ENCODE results near the gene UPK1A.
"Not testable (repeated sequence)": the region's sequence is repeated elsewhere in the genome, so short reads cannot be mapped to it uniquely, and the experiment has no call there.

UPK1A gene

DNA sequence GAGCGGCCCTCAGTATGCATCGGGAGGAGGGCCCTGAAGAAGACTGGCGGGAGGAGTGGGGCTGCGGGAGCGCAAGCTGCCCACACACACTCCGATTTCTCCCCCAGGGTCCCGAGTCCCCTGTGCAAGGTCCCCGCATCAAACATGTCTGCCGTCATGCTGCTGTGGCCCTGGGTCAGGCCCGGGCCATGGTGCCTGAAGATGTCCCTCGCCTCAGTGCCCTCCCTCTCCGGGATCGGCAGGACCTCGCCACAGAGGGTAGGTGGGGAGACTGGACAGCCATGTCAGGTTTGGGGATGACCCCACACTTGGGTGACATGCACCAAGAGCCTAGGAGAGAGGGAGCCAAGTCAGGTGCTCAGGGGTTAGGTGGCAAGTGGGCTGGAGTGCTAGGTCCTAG, 56.1 kb downstream of the UPK1A start:
- no peak overlapping the region for H2AFZ ChIP-seq (ENCODE audit: insufficient read depth, low read length, poor library complexity)
- no peak overlapping the region for H4K91ac ChIP-seq (ENCODE audit: low read depth, low read length)
- H3K18ac ChIP-seq (ENCODE audit: low read length), result no peak overlapping the region
- H3K4me2 ChIP-seq (ENCODE audit: low read length), result no peak overlapping the region
- H2BK5ac ChIP-seq (ENCODE audit: low read depth, low read length, poor library complexity), result no peak overlapping the region
- no CpG with 5 or more reads among the region's 14 CpGs for WGBS (ENCODE audit: extremely low coverage, insufficient coverage, insufficient read length)
- H3K27me3 ChIP-seq (ENCODE audit: insufficient read depth, low read length), result no peaks in the 10 kb centered on the region
- H3K23ac ChIP-seq (ENCODE audit: low read length), result no peak overlapping the region
- H4K12ac ChIP-seq (ENCODE audit: low read depth, low read length), result no peak overlapping the region
- H3K4ac ChIP-seq (ENCODE audit: low read depth, low read length), result no peak overlapping the region
- no peak overlapping the region for H2BK12ac ChIP-seq (ENCODE audit: low read length)
- no peak overlapping the region for H4K8ac ChIP-seq (ENCODE audit: low read depth, low read length)
- no peak overlapping the region for H2BK120ac ChIP-seq (ENCODE audit: insufficient read depth, low read length, poor library complexity)
- H3K14ac ChIP-seq (ENCODE audit: low read length), result no peak overlapping the region
- no peak overlapping the region for H2AK5ac ChIP-seq (ENCODE audit: low read length)
- H3K9ac ChIP-seq (ENCODE audit: low read length), result no peak overlapping the region
- H3K79me2 ChIP-seq (ENCODE audit: control insufficient read depth, insufficient read depth, low read length, poor library complexity), result peaks cover 10% of the 10 kb centered on the region
- peaks cover 72 to 73% of the 10 kb centered on the region in 2 experiments for H3K36me3 ChIP-seq (ENCODE audit: control insufficient read depth in 1 of 2, insufficient read depth in 2 of 2, low read length in 2 of 2)
- H3K79me1 ChIP-seq (ENCODE audit: low read length), result no peaks in the 10 kb centered on the region
- H3K4me3 ChIP-seq (ENCODE audit: low read depth, low read length), result no peak overlapping the region
- H3K27ac ChIP-seq (ENCODE audit: low read depth, low read length), result no peak overlapping the region
- H3K9me3 ChIP-seq (ENCODE audit: insufficient read depth, low read depth, low read length), result no peaks in the 10 kb centered on the region
- H3K4me1 ChIP-seq (ENCODE audit: control insufficient read depth in 1 of 2, insufficient read depth in 2 of 2, low read length in 2 of 2), result peaks cover 0 to 7% of the 10 kb centered on the region in 2 experiments
- DNase-seq, result no peak

DNA sequence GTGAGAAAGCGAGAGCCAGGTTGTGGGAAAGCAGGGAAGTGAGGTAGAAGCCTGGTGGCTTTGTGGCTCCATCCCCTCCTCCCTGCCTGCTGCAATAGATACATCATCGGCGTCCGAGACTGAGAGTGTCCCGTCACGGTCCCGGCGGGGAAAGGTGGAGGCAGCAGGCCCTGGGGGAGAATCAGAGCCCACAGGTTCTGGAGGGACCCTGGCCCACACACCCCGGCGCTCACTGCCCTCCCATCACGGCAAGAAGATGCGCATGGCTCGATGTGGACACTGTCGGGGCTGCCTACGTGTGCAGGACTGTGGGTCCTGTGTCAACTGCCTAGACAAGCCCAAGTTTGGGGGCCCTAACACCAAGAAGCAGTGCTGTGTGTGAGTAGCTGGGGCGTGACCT, 56.6 kb downstream of the UPK1A start:
- H3K9ac ChIP-seq (ENCODE audit: low read length), result no peak overlapping the region
- no peaks in the 10 kb centered on the region for H3K27me3 ChIP-seq (ENCODE audit: insufficient read depth, low read length)
- no peak for DNase-seq
- H3K4me1 ChIP-seq (ENCODE audit: control insufficient read depth in 1 of 2, insufficient read depth in 2 of 2, low read length in 2 of 2), result peaks cover 0 to 7% of the 10 kb centered on the region in 2 experiments
- H2AFZ ChIP-seq (ENCODE audit: insufficient read depth, low read length, poor library complexity), result no peak overlapping the region
- H3K9me3 ChIP-seq (ENCODE audit: insufficient read depth, low read depth, low read length), result no peaks in the 10 kb centered on the region
- H3K4me2 ChIP-seq (ENCODE audit: low read length), result no peak overlapping the region
- no peak overlapping the region for H2BK120ac ChIP-seq (ENCODE audit: insufficient read depth, low read length, poor library complexity)
- H3K79me1 ChIP-seq (ENCODE audit: low read length), result no peaks in the 10 kb centered on the region
- no peak overlapping the region for H4K91ac ChIP-seq (ENCODE audit: low read depth, low read length)
- H2AK5ac ChIP-seq (ENCODE audit: low read length), result no peak overlapping the region
- no peak overlapping the region for H4K12ac ChIP-seq (ENCODE audit: low read depth, low read length)
- no peak overlapping the region for H3K4me3 ChIP-seq (ENCODE audit: low read depth, low read length)
- H3K79me2 ChIP-seq (ENCODE audit: control insufficient read depth, insufficient read depth, low read length, poor library complexity), result peaks cover 10% of the 10 kb centered on the region
- H4K8ac ChIP-seq (ENCODE audit: low read depth, low read length), result no peak overlapping the region
- H3K4ac ChIP-seq (ENCODE audit: low read depth, low read length), result no peak overlapping the region
- no peak overlapping the region for H3K14ac ChIP-seq (ENCODE audit: low read length)
- H2BK5ac ChIP-seq (ENCODE audit: low read depth, low read length, poor library complexity), result no peak overlapping the region
- H3K36me3 ChIP-seq (ENCODE audit: control insufficient read depth in 1 of 2, insufficient read depth in 2 of 2, low read length in 2 of 2), result peaks cover 77% of the 10 kb centered on the region in 2 experiments
- no peak overlapping the region for H3K27ac ChIP-seq (ENCODE audit: low read depth, low read length)
- H3K23ac ChIP-seq (ENCODE audit: low read length), result no peak overlapping the region
- no peak overlapping the region for H2BK12ac ChIP-seq (ENCODE audit: low read length)
- no CpG with 5 or more reads among the region's 16 CpGs for WGBS (ENCODE audit: extremely low coverage, insufficient coverage, insufficient read length)
- no peak overlapping the region for H3K18ac ChIP-seq (ENCODE audit: low read length)

DNA sequence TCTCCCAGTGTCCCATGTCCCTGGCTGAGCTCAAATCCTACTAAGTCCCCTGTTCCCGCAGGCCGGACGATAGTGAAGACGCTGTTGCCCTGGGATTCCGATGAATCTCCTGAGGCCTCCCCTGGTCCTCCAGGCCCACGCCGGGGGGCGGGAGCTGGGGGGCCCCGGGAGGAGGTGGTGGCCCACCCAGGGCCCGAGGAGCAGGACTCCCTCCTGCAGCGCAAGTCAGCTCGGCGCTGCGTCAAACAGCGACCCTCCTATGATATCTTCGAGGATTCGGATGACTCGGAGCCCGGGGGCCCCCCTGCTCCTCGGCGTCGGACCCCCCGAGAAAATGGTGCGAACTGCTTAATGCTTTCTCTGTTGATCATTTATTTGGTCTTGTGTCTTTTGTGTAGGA, 57.4 kb downstream of the UPK1A start:
- Histone ChIP-seq H3K23ac (ENCODE audit: low read length) (no peak overlapping the region), H2BK120ac (ENCODE audit: insufficient read depth, low read length, poor library complexity) (no peak overlapping the region), H3K79me1 (ENCODE audit: low read length) (no peaks in the 10 kb centered on the region), H3K14ac (ENCODE audit: low read length) (no peak overlapping the region), H2BK5ac (ENCODE audit: low read depth, low read length, poor library complexity) (no peak overlapping the region), H3K36me3 (ENCODE audit: control insufficient read depth in 1 of 2, insufficient read depth in 2 of 2, low read length in 2 of 2) (peaks cover 84 to 85% of the 10 kb centered on the region in 2 experiments), H4K12ac (ENCODE audit: low read depth, low read length) (no peak overlapping the region), H2AFZ (ENCODE audit: insufficient read depth, low read length, poor library complexity) (no peak overlapping the region), H3K4ac (ENCODE audit: low read depth, low read length) (no peak overlapping the region), H2AK5ac (ENCODE audit: low read length) (no peak overlapping the region), H3K9ac (ENCODE audit: low read length) (no peak overlapping the region), H3K27ac (ENCODE audit: low read depth, low read length) (no peak overlapping the region), H4K8ac (ENCODE audit: low read depth, low read length) (no peak overlapping the region), H3K4me2 (ENCODE audit: low read length) (no peak overlapping the region), H3K27me3 (ENCODE audit: insufficient read depth, low read length) (no peaks in the 10 kb centered on the region), H4K91ac (ENCODE audit: low read depth, low read length) (no peak overlapping the region), H3K18ac (ENCODE audit: low read length) (no peak overlapping the region), H3K4me3 (ENCODE audit: low read depth, low read length) (no peak overlapping the region), H3K79me2 (ENCODE audit: control insufficient read depth, insufficient read depth, low read length, poor library complexity) (peaks cover 5% of the 10 kb centered on the region), H2BK12ac (ENCODE audit: low read length) (no peak overlapping the region), H3K9me3 (ENCODE audit: insufficient read depth, low read depth, low read length) (no peaks in the 10 kb centered on the region), H3K4me1 (ENCODE audit: control insufficient read depth in 1 of 2, insufficient read depth in 2 of 2, low read length in 2 of 2) (peaks cover 0 to 7% of the 10 kb centered on the region in 2 experiments)
- DNase-seq, result no peak
- WGBS (ENCODE audit: extremely low coverage, insufficient coverage, insufficient read length), result no CpG with 5 or more reads among the region's 24 CpGs

DNA sequence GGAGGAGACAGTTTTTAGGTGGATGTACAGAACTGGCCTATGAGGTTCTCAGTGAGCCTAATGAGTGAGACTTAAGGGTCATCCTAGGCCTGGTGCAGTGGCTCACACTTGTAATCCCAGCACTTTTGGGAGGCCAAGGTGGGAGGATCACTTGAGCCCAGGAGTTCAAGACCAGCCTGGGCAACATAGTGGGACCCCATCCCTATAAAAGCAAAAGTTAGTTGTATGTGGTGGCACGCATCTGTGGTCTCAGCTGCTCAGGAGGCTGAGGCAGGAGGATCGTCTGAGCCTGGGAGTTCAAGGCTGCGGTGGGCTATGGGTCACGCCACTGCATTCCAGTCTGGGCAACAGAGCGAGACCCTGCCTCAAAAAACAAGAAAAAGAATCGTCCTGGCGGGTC, 57.8 kb downstream of the UPK1A start:
- H3K4me1 ChIP-seq (ENCODE audit: control insufficient read depth in 1 of 2, insufficient read depth in 2 of 2, low read length in 2 of 2); H3K14ac ChIP-seq (ENCODE audit: low read length); H3K27me3 ChIP-seq (ENCODE audit: insufficient read depth, low read length); H2AK5ac ChIP-seq (ENCODE audit: low read length); H2BK12ac ChIP-seq (ENCODE audit: low read length); H3K9ac ChIP-seq (ENCODE audit: low read length); H3K9me3 ChIP-seq (ENCODE audit: insufficient read depth, low read depth, low read length); H3K79me1 ChIP-seq (ENCODE audit: low read length); H3K4me3 ChIP-seq (ENCODE audit: low read depth, low read length); H2BK120ac ChIP-seq (ENCODE audit: insufficient read depth, low read length, poor library complexity); H3K79me2 ChIP-seq (ENCODE audit: control insufficient read depth, insufficient read depth, low read length, poor library complexity); H2AFZ ChIP-seq (ENCODE audit: insufficient read depth, low read length, poor library complexity); H4K8ac ChIP-seq (ENCODE audit: low read depth, low read length); H3K23ac ChIP-seq (ENCODE audit: low read length); H3K18ac ChIP-seq (ENCODE audit: low read length); H4K91ac ChIP-seq (ENCODE audit: low read depth, low read length); H3K4ac ChIP-seq (ENCODE audit: low read depth, low read length); H3K4me2 ChIP-seq (ENCODE audit: low read length); H3K27ac ChIP-seq (ENCODE audit: low read depth, low read length); H2BK5ac ChIP-seq (ENCODE audit: low read depth, low read length, poor library complexity); DNase-seq; H4K12ac ChIP-seq (ENCODE audit: low read depth, low read length): not testable (repeated sequence)
- no CpG with 5 or more reads among the region's 7 CpGs for WGBS (ENCODE audit: extremely low coverage, insufficient coverage, insufficient read length)
- H3K36me3 ChIP-seq (ENCODE audit: control insufficient read depth in 1 of 2, insufficient read depth in 2 of 2, low read length in 2 of 2), result peaks cover 89 to 90% of the 10 kb centered on the region in 2 experiments

Measured in trophoblast cell (in vitro differentiated cells and primary cell).